NB4 (cell line): ENCODE results near the gene ZNF766.

Source experiments
- CTCF ChIP-seq: IDR thresholded peaks from one replicate; pipeline ENCODE4 v1.5.1; 2012; ENCODE audit warnings: low read depth, low read length
- POLR2A ChIP-seq: IDR thresholded peaks from 2 replicates; pipeline ENCODE4 v1.6.1; 2011; ENCODE audit warnings: mild to moderate bottlenecking; ENCODE audit not compliant: insufficient read length; ENCODE audit errors: extremely low read depth

- TF ChIP-seq CTCF (no peak), POLR2A (no peak)
Measured at GRCh38 chr19:52244021-52244420, 25.4 kb upstream of the ZNF766 start.
